Astrocyte of the spinal cord (primary cell): Measurements from ENCODE around the gene MBP.

Source experiments
- DNase-seq: peaks from one replicate; pipeline ENCODE4 v3.0.0; 2011; ENCODE audit warnings: low read depth, low spot score
- H3K4me3 ChIP-seq: 2 replicates; pipeline ENCODE4 v1.5.1; 2011; ENCODE audit warnings: low read depth, mild to moderate bottlenecking, low read length, moderate library complexity
- in situ Hi-C: cut with HindIII; loops from 2 replicates; pipeline ENCODE4 v1.10.0; 2017; ENCODE audit warnings: low sequenced_read_pairs
- TF ChIP-seq, protein P1 (sequence below): IDR thresholded peaks from 2 replicates; pipeline ENCODE4 v1.5.1; 2012; ENCODE audit warnings: low read depth, mild to moderate bottlenecking, low read length, inconsistent platforms

MBP gene

DNA sequence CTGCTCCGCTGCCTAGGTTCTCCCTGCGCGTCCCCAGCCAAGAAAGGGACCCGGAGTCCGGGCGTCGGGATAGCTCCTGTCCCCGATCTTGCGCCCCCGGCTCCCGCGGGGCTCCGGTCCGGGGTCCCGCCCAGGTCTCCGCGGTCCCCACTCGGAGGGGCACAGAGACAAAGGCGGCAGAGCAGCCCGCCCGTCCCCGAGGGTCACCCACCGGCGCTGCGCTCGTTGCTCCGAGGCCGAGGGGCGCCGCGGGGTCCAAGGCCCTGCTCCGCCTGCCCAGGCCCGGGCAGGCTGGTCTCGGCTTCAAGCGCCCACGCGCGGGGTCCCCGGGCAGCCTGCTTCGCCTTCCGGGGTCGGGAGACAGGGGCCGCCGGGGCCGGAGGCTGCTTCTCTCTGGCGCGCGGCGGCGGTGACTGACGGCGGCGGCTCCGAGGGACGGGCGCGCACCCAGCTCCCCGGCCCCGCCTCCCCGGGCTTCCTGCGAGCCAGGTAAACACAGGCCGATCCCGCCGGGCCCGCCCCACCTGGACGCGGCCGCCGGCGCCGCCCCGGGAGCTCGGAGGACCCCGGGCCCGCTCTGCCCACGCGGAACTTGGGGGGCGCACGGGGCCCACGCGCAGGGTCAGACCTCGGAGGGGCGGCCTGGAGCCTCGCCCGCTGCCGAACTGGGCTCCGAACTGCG, at the start of gene MBP:
TSS of gene MBP (minus strand) at position 415 of the 682 bp plus-strand sequence. CDS start 27,522 bp downstream, outside the sequence.
- peak within 1 kb of the TSS; percentile 56 for H3K4me3 ChIP-seq
- in situ Hi-C loops: no loop called here
- no peak for DNase-seq
- TF ChIP-seq, protein P1, sequence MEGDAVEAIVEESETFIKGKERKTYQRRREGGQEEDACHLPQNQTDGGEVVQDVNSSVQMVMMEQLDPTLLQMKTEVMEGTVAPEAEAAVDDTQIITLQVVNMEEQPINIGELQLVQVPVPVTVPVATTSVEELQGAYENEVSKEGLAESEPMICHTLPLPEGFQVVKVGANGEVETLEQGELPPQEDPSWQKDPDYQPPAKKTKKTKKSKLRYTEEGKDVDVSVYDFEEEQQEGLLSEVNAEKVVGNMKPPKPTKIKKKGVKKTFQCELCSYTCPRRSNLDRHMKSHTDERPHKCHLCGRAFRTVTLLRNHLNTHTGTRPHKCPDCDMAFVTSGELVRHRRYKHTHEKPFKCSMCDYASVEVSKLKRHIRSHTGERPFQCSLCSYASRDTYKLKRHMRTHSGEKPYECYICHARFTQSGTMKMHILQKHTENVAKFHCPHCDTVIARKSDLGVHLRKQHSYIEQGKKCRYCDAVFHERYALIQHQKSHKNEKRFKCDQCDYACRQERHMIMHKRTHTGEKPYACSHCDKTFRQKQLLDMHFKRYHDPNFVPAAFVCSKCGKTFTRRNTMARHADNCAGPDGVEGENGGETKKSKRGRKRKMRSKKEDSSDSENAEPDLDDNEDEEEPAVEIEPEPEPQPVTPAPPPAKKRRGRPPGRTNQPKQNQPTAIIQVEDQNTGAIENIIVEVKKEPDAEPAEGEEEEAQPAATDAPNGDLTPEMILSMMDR: no peak

DNA sequence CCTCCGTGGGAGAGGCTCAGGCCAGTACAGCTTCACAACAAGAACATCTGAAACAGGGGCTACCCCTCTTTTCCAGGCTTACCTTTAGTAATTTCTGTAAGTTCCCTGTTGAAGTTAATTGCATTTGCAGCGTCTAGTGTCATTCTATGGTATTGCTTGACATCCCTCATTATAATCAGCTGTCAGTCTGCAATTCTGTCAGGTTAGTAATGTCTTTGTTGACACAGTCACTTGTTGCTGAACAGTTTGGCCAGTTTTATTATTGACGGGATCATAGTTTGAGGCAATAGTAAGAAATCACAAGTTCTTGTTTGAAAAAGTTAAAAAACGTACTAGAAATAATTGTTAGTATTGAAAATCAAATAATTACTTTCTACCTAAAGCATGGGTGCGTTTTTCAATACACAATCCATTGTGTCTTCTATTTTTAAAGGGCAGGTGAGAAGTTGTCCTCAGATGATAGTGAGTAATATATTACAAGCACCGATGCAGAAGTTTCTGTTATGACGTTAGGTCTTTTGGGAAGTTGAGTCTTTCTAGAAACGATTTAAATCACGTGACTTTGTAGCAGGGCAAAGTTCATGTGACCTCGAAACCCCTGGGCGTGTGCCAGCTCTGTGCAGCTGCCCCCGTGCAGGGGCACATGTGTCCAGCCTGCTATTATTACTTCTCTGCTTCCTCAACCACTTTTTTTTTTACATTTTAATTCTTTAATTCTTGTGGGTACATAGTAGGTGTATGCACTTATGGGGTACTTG, 49.5 kb upstream of the MBP start:
- no peak overlapping the region for H3K4me3 ChIP-seq
- in situ Hi-C loops: no loop called here
- DNase-seq: no peak
- TF ChIP-seq, protein P1: no peak

DNA sequence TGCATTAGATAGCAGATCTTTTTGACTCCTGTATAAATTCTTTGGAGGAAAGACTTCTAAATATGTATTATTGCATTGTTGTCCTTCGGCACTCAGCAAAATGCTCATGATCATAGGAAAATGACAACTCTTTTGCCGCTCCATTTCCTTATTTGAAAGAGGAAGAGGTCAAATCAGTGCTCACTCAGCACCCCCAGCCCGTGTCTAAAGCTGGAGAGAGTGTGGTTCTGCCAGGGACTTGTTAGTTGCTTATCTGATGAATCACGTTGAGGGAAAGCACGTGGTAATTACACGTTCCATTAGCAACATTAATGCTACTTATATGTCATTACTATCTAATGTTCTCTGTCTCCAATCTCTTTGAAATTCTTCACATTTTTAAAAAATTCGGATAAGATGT, 46.0 kb upstream of the MBP start:
- DNase-seq: no peak
- in situ Hi-C loops: no loop called here
- TF ChIP-seq, protein P1: no peak
- H3K4me3 ChIP-seq: no peak overlapping the region

DNA sequence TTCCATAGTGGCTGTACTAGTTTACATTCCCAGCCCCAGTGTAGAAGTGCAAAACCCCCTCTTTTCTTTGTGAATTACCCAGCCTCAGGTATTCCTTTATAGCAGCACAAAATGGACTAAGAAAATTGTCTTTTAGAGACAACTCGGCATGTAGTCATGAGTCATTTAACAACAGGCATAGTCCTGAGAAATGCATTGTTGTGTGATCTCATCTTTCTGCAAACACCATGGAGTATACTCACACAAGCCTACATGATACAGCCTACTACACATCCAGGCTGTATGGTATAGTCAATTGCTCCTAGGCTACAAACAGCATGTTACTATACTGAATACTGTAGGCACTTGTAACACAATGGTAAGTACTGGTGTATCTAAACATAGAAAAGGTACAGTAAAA, 44.4 kb upstream of the MBP start:
- TF ChIP-seq, protein P1: no peak
- peak; percentile 62 for DNase-seq
- H3K4me3 ChIP-seq: no peak overlapping the region
- in situ Hi-C loops: no loop called here

DNA sequence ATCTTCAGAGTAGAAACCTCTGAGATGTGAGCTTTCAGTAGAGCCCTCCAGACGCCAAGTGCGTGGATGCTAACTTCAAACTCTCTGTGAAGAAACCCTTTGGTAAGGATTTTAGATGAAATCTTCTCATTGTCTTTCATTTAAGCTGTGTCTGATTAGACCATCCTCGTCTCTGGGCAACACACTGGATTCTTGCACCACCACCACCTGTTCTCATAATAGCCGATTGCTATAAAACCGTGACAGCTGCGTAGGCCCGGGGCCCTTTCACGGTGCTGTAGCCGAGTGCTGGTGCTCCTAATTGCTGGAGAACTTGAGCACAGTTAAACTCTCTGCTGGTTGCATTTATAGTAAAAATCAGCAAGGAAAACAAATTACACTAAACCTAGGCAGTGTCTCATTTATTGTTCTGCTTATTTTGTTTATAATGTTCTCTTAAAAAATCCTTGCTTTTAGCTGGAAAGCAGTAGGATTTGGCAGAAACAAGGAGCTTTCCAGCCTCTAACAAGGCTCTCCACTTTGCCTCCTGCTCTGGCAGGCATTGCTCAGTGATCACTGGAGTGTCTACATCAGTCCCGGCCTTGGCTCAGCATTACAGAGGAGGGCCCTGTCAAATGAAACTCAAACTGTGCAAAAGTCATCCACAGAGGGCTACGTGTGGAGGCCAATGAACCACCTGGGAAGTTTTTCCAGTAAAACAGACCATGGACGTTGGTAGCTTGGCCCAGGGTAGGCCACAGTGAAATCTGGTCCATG, 40.9 kb upstream of the MBP start:
- no peak for DNase-seq
- in situ Hi-C loops: no loop called here
- TF ChIP-seq, protein P1: no peak
- H3K4me3 ChIP-seq: no peak overlapping the region

DNA sequence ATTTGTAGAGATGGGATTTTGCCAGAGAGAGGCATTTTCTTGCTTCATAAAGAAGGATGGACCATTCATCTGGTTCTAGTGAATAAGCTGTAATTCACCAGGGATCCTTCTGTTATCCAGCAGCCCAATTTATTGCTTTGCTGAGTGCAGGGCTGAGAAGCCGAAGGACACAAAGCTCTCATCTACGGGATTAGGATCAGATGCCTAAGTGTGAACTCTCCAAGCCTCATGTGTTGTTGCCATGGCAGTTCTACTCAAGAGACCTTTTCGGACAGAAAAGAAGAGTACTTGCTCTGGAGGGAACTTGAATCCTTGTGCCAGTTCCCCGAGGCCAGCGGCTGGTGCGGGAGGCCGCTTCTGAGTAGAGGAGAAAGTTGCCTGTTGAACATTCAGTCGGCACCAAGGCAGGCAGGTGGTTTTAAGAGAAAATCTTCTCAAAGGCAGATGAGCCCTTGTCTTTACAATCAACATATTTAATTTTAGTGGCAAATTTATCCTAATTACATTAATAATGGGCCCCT, 38.4 kb upstream of the MBP start:
- TF ChIP-seq, protein P1: no peak
- no peak for DNase-seq
- in situ Hi-C loops: no loop called here
- H3K4me3 ChIP-seq: no peak overlapping the region
